HepG2 (cell line): ENCODE measurements around the gene SYNGR2. TPM values are rescaled to one million over a fixed set of nuclear protein-coding genes. Genes with fewer than 3 reads are reported as not detected.
A peak's percentile ranks its signal among the peaks of the same experiment; 100 is the strongest.
"Not testable (repeated sequence)": the region's sequence is repeated elsewhere in the genome, so short reads cannot be mapped to it uniquely, and the experiment has no call there.

Source experiments
- ATAC-seq: fragments of 200-7000 bp; cut with Tn5 transposase; 3 replicates; pipeline ENCODE4 v1.9.1; 2020; ENCODE audit warnings: mild to moderate bottlenecking, moderate library complexity
- BruUV-seq: library from RNA; stranded (reverse); fragments of 400-500 nt; replicated peaks from 2 replicates; lab custom pipeline; 2021; lab: Mats Ljungman, UMichigan
- CTCF ChIA-PET: fragments of 300-600 bp; formaldehyde crosslinking; extraction: SDS; loops from one replicate; lab custom pipeline; 2021; ENCODE audit warnings: low total read pairs, inconsistent platforms, low intra/inter-chr PET ratio; lab: Yijun Ruan, JAX
- POLR2A ChIA-PET: fragments of 350-600 bp; sonication (Branson Sonifier 250); formaldehyde crosslinking; loops from one replicate; lab custom pipeline; 2020; ENCODE audit warnings: antibody characterized with exemption, inconsistent platforms; lab: Yijun Ruan, JAX
- DNase-seq: peaks from one replicate; pipeline ENCODE4 v3.0.0-alpha.2; 2015; ENCODE audit warnings: low spot score
- FAIRE-seq: peaks from 3 replicates; lab custom pipeline; 2011; peaks lifted over from hg19 to GRCh38; lab: Jason Lieb, UNC
- H2AFZ ChIP-seq: one replicate; pipeline ENCODE4 v1.6.1; 2011; ENCODE audit warnings: low read length, inconsistent platforms
- H3K27ac ChIP-seq: fragments of 300-600 bp; 3 replicates; pipeline ENCODE4 v1.8.0; 2011; ENCODE audit warnings: mixed run types, mild to moderate bottlenecking, mixed read lengths, low read length, inconsistent platforms; ENCODE audit not compliant: insufficient read depth; ENCODE audit errors: extremely low read length
- H3K27me3 ChIP-seq, 2 experiments: fragments of 200-600 bp in 1 of 2; 2 replicates in 1 of 2; 3 replicates in 1 of 2; pipeline versions ENCODE4 v1.6.0 to v1.8.0; 2011; ENCODE audit warnings: low read length in 2 of 2, mild to moderate bottlenecking in 2 of 2, moderate library complexity in 2 of 2, inconsistent platforms in 1 of 2; ENCODE audit not compliant: insufficient read depth in 2 of 2, control insufficient read depth in 1 of 2
- H3K36me3 ChIP-seq, 2 experiments: fragments of 200-600 bp in 1 of 2; replicated peaks in 1 of 2; 2 replicates in 1 of 2; 3 replicates in 1 of 2; pipeline versions ENCODE4 v1.5.1 to v1.8.0; 2011; ENCODE audit warnings: low read length in 2 of 2, inconsistent platforms in 1 of 2; ENCODE audit not compliant: insufficient read depth in 2 of 2, control insufficient read depth in 1 of 2
- H3K4me1 ChIP-seq: 2 replicates; pipeline ENCODE4 v1.5.1; 2012; ENCODE audit warnings: low read length, inconsistent platforms; ENCODE audit not compliant: insufficient read depth
- H3K4me2 ChIP-seq: 2 replicates; pipeline ENCODE4 v1.6.0; 2011; ENCODE audit warnings: low read depth, low read length, inconsistent platforms
- H3K4me3 ChIP-seq, 3 experiments: fragments of 200-600 bp in 1 of 3; sonication (generic), shearing (Covaris generic) in 1 of 3; replicated peaks in 1 of 3; 2 replicates each; pipeline ENCODE4 v1.5.1; 2011 to 2016; ENCODE audit warnings: low read length in 3 of 3, inconsistent platforms in 2 of 3, low read depth in 2 of 3, mild to moderate bottlenecking in 2 of 3, control low read depth in 1 of 3, mixed read lengths in 1 of 3; ENCODE audit not compliant: insufficient read depth in 1 of 3
- H3K79me2 ChIP-seq: one replicate; pipeline ENCODE4 v1.6.1; 2011; ENCODE audit warnings: low read length, inconsistent platforms; ENCODE audit not compliant: insufficient read depth
- H3K9ac ChIP-seq: 2 replicates; pipeline ENCODE4 v1.6.0; 2011; ENCODE audit warnings: mild to moderate bottlenecking, low read depth, low read length, inconsistent platforms; ENCODE audit not compliant: insufficient read depth
- H3K9me3 ChIP-seq: 2 replicates; pipeline ENCODE4 v1.5.1; 2012; ENCODE audit warnings: mild to moderate bottlenecking, low read length
- H4K20me1 ChIP-seq: 2 replicates; pipeline ENCODE4 v1.6.0; 2011; ENCODE audit warnings: inconsistent platforms, mild to moderate bottlenecking, low read length, moderate library complexity; ENCODE audit not compliant: insufficient read depth
- AGO2 ChIP-seq: fragments of 200-400 bp; formaldehyde crosslinking; optimal IDR thresholded peaks from 2 replicates; pipeline ENCODE3; 2017; ENCODE audit warnings: mild to moderate bottlenecking, low read depth, low read length, moderate library complexity
- AKAP8 ChIP-seq: sonication (generic); formaldehyde crosslinking; IDR thresholded peaks from 2 replicates; pipeline ENCODE4 v1.5.1; 2020; ENCODE audit warnings: mild to moderate bottlenecking, missing genetic modification reagents
- GZF1 ChIP-seq: sonication (generic); formaldehyde crosslinking; IDR thresholded peaks from 2 replicates; pipeline ENCODE4 v1.5.1; 2020; ENCODE audit warnings: mild to moderate bottlenecking, missing genetic modification reagents
- POLR2AphosphoS5 ChIP-seq: IDR thresholded peaks from 2 replicates; pipeline ENCODE4 v1.6.1; 2012; ENCODE audit warnings: low read depth, low read length
- POLR2G ChIP-seq: fragments of 200-400 bp; formaldehyde crosslinking; IDR thresholded peaks from 2 replicates; pipeline ENCODE4 v1.6.1; 2018; ENCODE audit warnings: mild to moderate bottlenecking, low read depth, low read length, moderate library complexity
- TEAD2 ChIP-seq: sonication (generic); formaldehyde crosslinking; IDR thresholded peaks from 2 replicates; pipeline ENCODE4 v1.9.0; 2021; ENCODE audit warnings: missing genetic modification reagents
- UBTF ChIP-seq: sonication (generic); formaldehyde crosslinking; IDR thresholded peaks from 2 replicates; pipeline ENCODE4 v1.4.0; 2020; ENCODE audit warnings: mild to moderate bottlenecking, missing genetic modification reagents
- ZC3H13 ChIP-seq: sonication (generic); formaldehyde crosslinking; IDR thresholded peaks from 2 replicates; pipeline ENCODE4 v1.8.1; 2023; ENCODE audit warnings: mild to moderate bottlenecking, missing genetic modification reagents, moderate library complexity
- WGBS: methylation state at CpG from one replicate; pipeline ENCODE4 v1.1.6; 2017; ENCODE audit warnings: low lambda C conversion rate; 5-methylcytosine and 5-hydroxymethylcytosine counted together
- in situ Hi-C: cut with HindIII; loops from 2 replicates; pipeline ENCODE4 v1.10.0; 2017; ENCODE audit warnings: low pct_unique_long_range_greater_than_20kb; ENCODE audit not compliant: extremely low pct_ligation_motif_present
- intact Hi-C: fragments of 100-400 bp; cut with micrococcal nuclease; formaldehyde crosslinking; loops from one replicate; pipeline ENCODE4 v1.10.0; 2022; ENCODE audit not compliant: unreplicated experiment
- polyA plus RNA-seq, 8 experiments: library from polyadenylated mRNA; depleted of rRNA in 3 of 8; stranded (reverse) in 7 of 8; unstranded in 1 of 8; fragments of >200 nt; fragmentation: Illumina TruSeq in 4 of 8; extraction: Trizol in 4 of 8; gene quantifications; 2 replicates each; pipeline versions ENCODE4 v1.2.1 to v1.2.3, GENCODE V29; 2011 to 2016; ENCODE audit warnings: low read depth in 4 of 8, missing spikeins in 1 of 8, mixed read lengths in 1 of 8; ENCODE audit not compliant: insufficient read depth in 1 of 8
- total RNA-seq, 5 experiments: library from RNA; depleted of rRNA; stranded (reverse); fragments of >200 nt; fragmentation: Illumina TruSeq; extraction: Trizol; gene quantifications; 2 replicates each; pipeline ENCODE4 v1.2.3, GENCODE V29; 2016; ENCODE audit warnings: low read depth in 1 of 5
- TF ChIP-seq, protein P1 (sequence below): sonication (generic); formaldehyde crosslinking; IDR thresholded peaks from 2 replicates; pipeline ENCODE4 v1.5.1; 2020; ENCODE audit warnings: mild to moderate bottlenecking, missing genetic modification reagents, moderate library complexity

Gene SYNGR2
- total and polyA plus RNA-seq, 2 of the 13 experiments (the other 11 are each of a cell fraction or from before 2014, with no cell fraction given), result 46.7 to 170 TPM

DNA sequence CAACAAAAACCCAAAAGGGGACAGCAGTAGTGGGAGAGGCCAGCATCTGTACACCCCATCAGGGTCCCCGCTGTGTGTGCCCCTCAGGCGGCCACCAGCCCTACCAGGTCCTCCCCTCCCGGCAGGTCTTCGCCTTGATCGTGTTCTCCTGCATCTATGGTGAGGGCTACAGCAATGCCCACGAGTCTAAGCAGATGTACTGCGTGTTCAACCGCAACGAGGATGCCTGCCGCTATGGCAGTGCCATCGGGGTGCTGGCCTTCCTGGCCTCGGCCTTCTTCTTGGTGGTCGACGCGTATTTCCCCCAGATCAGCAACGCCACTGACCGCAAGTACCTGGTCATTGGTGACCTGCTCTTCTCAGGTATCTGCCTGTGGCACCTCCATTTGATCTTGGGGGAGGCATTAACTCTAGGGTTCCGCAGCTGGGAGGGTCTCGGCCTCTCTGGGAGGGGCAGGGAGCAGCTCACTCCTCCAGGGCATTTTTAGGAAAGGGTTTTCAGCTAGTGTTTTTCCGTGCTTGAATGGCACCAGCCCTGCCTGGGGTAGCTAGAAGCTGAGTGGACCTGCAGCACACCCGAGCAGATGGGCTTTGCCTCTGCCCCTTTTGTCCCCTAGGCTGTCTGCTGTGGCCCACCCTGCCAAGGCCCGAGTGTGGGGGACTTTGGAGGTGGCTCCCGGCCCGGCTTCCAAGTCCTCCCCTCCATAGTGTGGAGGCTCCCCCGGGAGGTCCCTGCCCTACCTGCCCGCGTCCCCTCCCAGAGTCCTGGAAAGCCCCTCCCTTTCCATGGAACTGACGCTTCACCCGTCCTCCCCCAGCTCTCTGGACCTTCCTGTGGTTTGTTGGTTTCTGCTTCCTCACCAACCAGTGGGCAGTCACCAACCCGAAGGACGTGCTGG lies 2.6 kb downstream of the SYNGR2 start:
- no peaks in the 10 kb centered on the region for H3K9me3 ChIP-seq
- H3K36me3 ChIP-seq, result peaks cover 8 to 29% of the 10 kb centered on the region in 2 experiments
- BruUV-seq, result TSS peak; percentile 36
- POLR2A ChIA-PET, result interaction anchor here (1.7 kb wide), 1 partner anchor 16 kb away, joined by 6 read pairs; the partner anchor contains the start of genes AFMID and TK1
- peaks cover 60% of the 10 kb centered on the region for H3K4me1 ChIP-seq
- H2AFZ ChIP-seq, result no peak overlapping the region
- H4K20me1 ChIP-seq, result peaks cover 5% of the 10 kb centered on the region; the same call in 1 of the 2 replicates
- H3K4me3 ChIP-seq, result no peak overlapping the region
- FAIRE-seq (no peak), ATAC-seq (no peak), DNase-seq (no peak)
- in situ Hi-C loops (no loop called here), intact Hi-C loops (no loop called here)
- no peak overlapping the region for H3K9ac ChIP-seq
- CTCF ChIA-PET, result no interaction called here
- 0 out of 2 replicates have a peak, but pooled peaks have one; percentile 51 for TF ChIP-seq AKAP8 (CRISPR knock-in tag)
- peak; percentile 14 for TF ChIP-seq AGO2
- no peak for TF ChIP-seq TEAD2 (CRISPR knock-in tag)
- no peak for TF ChIP-seq POLR2AphosphoS5
- no peak for TF ChIP-seq GZF1
- TF ChIP-seq POLR2G, result 0 out of 2 replicates have a peak, but pooled peaks have one; percentile 36
- H3K79me2 ChIP-seq, result peaks cover 8% of the 10 kb centered on the region
- no peak overlapping the region for H3K4me2 ChIP-seq
- no peak overlapping the region for H3K27ac ChIP-seq
- 96% methylated on average over 30 of the region's 31 CpGs for WGBS
- H3K27me3 ChIP-seq, result no peaks in the 10 kb centered on the region

DNA sequence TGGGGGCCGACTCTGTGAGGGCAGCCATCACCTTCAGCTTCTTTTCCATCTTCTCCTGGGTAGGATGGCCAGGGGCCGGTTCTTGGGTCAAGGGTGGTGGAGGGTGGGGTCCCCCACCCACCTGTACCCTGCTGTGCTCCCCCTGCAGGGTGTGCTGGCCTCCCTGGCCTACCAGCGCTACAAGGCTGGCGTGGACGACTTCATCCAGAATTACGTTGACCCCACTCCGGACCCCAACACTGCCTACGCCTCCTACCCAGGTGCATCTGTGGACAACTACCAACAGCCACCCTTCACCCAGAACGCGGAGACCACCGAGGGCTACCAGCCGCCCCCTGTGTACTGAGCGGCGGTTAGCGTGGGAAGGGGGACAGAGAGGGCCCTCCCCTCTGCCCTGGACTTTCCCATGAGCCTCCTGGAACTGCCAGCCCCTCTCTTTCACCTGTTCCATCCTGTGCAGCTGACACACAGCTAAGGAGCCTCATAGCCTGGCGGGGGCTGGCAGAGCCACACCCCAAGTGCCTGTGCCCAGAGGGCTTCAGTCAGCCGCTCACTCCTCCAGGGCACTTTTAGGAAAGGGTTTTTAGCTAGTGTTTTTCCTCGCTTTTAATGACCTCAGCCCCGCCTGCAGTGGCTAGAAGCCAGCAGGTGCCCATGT lies 3.3 kb downstream of the SYNGR2 start:
- H3K79me2 ChIP-seq, intact Hi-C loops, H3K9me3 ChIP-seq, DNase-seq, ATAC-seq, H3K27ac ChIP-seq, H3K27me3 ChIP-seq, CTCF ChIA-PET, H2AFZ ChIP-seq, H3K9ac ChIP-seq, H3K4me2 ChIP-seq, H3K4me3 ChIP-seq, FAIRE-seq, H4K20me1 ChIP-seq, in situ Hi-C loops, BruUV-seq: not testable (repeated sequence)
- 98% methylated on average over 14 of the region's 19 CpGs for WGBS
- peaks cover 52% of the 10 kb centered on the region for H3K4me1 ChIP-seq
- H3K36me3 ChIP-seq, result peaks cover 10 to 37% of the 10 kb centered on the region in 2 experiments
- POLR2A ChIA-PET, result interaction anchor here (1.7 kb wide), 1 partner anchor 16 kb away, joined by 6 read pairs; the partner anchor contains the start of genes AFMID and TK1
- TF ChIP-seq, protein P1, sequence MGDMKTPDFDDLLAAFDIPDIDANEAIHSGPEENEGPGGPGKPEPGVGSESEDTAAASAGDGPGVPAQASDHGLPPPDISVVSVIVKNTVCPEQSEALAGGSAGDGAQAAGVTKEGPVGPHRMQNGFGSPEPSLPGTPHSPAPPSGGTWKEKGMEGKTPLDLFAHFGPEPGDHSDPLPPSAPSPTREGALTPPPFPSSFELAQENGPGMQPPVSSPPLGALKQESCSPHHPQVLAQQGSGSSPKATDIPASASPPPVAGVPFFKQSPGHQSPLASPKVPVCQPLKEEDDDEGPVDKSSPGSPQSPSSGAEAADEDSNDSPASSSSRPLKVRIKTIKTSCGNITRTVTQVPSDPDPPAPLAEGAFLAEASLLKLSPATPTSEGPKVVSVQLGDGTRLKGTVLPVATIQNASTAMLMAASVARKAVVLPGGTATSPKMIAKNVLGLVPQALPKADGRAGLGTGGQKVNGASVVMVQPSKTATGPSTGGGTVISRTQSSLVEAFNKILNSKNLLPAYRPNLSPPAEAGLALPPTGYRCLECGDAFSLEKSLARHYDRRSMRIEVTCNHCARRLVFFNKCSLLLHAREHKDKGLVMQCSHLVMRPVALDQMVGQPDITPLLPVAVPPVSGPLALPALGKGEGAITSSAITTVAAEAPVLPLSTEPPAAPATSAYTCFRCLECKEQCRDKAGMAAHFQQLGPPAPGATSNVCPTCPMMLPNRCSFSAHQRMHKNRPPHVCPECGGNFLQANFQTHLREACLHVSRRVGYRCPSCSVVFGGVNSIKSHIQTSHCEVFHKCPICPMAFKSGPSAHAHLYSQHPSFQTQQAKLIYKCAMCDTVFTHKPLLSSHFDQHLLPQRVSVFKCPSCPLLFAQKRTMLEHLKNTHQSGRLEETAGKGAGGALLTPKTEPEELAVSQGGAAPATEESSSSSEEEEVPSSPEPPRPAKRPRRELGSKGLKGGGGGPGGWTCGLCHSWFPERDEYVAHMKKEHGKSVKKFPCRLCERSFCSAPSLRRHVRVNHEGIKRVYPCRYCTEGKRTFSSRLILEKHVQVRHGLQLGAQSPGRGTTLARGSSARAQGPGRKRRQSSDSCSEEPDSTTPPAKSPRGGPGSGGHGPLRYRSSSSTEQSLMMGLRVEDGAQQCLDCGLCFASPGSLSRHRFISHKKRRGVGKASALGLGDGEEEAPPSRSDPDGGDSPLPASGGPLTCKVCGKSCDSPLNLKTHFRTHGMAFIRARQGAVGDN (CRISPR knock-in tag), result peak; percentile 18; the same call in 1 of the 2 replicates
- TF ChIP-seq ZC3H13 (CRISPR knock-in tag) (peak; percentile 18; the same call in 1 of the 2 replicates), UBTF (0 out of 2 replicates have a peak, but pooled peaks have one; percentile 13)
